Measurements from ENCODE around the gene TUBGCP6.

DNA sequence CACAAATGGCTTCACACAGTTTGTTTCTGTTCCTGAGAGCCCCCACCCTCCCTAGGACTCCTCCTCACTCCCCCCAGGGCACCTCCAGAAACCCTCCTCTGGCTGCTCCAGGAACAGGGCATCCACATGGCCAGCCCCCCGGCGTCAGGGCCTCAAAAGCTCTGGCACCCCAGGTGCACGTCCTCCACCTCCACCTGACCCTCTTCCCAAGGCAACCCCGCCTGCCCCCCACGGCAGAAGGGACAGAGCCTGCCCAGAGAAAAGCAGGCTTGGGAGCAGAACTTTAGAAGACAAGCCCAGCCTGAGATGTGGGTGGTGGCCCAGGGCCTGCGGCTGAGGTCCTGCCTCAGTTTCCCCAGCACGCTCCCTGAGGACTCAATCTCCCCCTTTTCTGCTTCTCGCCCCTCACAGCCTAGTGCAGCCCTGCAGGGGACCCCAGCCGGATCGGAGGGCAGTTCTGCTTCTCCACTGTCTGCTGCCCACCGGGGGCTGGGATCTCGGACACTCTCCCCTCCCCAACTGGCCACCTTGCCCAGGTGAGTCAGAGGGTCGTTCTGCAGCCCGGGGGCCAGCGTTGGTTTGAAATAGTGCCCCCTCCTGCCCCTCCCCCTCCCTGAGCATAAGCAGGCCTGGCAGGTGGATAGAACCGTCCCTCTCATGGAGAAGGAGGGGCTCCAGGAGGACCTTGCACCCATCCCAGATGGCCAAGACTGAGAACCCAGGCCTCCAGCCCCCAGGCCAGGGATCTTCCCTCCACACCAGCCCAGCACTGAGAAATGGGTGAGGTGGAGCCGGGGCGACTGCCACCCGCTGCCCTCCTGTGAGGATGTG lies 61.5 kb downstream of the TUBGCP6 start:
- TF ChIP-seq, protein P1, sequence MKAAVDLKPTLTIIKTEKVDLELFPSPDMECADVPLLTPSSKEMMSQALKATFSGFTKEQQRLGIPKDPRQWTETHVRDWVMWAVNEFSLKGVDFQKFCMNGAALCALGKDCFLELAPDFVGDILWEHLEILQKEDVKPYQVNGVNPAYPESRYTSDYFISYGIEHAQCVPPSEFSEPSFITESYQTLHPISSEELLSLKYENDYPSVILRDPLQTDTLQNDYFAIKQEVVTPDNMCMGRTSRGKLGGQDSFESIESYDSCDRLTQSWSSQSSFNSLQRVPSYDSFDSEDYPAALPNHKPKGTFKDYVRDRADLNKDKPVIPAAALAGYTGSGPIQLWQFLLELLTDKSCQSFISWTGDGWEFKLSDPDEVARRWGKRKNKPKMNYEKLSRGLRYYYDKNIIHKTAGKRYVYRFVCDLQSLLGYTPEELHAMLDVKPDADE (IDR thresholded peaks at IDR 0.05): no peak
- TF ChIP-seq, protein P2, sequence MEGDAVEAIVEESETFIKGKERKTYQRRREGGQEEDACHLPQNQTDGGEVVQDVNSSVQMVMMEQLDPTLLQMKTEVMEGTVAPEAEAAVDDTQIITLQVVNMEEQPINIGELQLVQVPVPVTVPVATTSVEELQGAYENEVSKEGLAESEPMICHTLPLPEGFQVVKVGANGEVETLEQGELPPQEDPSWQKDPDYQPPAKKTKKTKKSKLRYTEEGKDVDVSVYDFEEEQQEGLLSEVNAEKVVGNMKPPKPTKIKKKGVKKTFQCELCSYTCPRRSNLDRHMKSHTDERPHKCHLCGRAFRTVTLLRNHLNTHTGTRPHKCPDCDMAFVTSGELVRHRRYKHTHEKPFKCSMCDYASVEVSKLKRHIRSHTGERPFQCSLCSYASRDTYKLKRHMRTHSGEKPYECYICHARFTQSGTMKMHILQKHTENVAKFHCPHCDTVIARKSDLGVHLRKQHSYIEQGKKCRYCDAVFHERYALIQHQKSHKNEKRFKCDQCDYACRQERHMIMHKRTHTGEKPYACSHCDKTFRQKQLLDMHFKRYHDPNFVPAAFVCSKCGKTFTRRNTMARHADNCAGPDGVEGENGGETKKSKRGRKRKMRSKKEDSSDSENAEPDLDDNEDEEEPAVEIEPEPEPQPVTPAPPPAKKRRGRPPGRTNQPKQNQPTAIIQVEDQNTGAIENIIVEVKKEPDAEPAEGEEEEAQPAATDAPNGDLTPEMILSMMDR (conservative IDR thresholded peaks at IDR 0.05; ENCODE audit: low read depth in 2 of 2): no peak
- TF ChIP-seq POLR2AphosphoS5 (IDR thresholded peaks at IDR 0.05; ENCODE audit: low read depth): no peak
- TF ChIP-seq, protein P3, sequence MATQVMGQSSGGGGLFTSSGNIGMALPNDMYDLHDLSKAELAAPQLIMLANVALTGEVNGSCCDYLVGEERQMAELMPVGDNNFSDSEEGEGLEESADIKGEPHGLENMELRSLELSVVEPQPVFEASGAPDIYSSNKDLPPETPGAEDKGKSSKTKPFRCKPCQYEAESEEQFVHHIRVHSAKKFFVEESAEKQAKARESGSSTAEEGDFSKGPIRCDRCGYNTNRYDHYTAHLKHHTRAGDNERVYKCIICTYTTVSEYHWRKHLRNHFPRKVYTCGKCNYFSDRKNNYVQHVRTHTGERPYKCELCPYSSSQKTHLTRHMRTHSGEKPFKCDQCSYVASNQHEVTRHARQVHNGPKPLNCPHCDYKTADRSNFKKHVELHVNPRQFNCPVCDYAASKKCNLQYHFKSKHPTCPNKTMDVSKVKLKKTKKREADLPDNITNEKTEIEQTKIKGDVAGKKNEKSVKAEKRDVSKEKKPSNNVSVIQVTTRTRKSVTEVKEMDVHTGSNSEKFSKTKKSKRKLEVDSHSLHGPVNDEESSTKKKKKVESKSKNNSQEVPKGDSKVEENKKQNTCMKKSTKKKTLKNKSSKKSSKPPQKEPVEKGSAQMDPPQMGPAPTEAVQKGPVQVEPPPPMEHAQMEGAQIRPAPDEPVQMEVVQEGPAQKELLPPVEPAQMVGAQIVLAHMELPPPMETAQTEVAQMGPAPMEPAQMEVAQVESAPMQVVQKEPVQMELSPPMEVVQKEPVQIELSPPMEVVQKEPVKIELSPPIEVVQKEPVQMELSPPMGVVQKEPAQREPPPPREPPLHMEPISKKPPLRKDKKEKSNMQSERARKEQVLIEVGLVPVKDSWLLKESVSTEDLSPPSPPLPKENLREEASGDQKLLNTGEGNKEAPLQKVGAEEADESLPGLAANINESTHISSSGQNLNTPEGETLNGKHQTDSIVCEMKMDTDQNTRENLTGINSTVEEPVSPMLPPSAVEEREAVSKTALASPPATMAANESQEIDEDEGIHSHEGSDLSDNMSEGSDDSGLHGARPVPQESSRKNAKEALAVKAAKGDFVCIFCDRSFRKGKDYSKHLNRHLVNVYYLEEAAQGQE (IDR thresholded peaks at IDR 0.05; ENCODE audit: unreplicated experiment): no peak
- no peak for TF ChIP-seq CREB1 (CRISPR knock-in tag; IDR thresholded peaks at IDR 0.05; ENCODE audit: low read depth)
- TF ChIP-seq EZH2phosphoT487 (IDR thresholded peaks at IDR 0.05; ENCODE audit: unreplicated experiment): no peak
- TF ChIP-seq JUNB (IDR thresholded peaks at IDR 0.05; ENCODE audit: unreplicated experiment): no peak
- no peak for TF ChIP-seq EZH2 (IDR thresholded peaks at IDR 0.05; ENCODE audit: low read depth, unreplicated experiment)
- TF ChIP-seq, protein P4, sequence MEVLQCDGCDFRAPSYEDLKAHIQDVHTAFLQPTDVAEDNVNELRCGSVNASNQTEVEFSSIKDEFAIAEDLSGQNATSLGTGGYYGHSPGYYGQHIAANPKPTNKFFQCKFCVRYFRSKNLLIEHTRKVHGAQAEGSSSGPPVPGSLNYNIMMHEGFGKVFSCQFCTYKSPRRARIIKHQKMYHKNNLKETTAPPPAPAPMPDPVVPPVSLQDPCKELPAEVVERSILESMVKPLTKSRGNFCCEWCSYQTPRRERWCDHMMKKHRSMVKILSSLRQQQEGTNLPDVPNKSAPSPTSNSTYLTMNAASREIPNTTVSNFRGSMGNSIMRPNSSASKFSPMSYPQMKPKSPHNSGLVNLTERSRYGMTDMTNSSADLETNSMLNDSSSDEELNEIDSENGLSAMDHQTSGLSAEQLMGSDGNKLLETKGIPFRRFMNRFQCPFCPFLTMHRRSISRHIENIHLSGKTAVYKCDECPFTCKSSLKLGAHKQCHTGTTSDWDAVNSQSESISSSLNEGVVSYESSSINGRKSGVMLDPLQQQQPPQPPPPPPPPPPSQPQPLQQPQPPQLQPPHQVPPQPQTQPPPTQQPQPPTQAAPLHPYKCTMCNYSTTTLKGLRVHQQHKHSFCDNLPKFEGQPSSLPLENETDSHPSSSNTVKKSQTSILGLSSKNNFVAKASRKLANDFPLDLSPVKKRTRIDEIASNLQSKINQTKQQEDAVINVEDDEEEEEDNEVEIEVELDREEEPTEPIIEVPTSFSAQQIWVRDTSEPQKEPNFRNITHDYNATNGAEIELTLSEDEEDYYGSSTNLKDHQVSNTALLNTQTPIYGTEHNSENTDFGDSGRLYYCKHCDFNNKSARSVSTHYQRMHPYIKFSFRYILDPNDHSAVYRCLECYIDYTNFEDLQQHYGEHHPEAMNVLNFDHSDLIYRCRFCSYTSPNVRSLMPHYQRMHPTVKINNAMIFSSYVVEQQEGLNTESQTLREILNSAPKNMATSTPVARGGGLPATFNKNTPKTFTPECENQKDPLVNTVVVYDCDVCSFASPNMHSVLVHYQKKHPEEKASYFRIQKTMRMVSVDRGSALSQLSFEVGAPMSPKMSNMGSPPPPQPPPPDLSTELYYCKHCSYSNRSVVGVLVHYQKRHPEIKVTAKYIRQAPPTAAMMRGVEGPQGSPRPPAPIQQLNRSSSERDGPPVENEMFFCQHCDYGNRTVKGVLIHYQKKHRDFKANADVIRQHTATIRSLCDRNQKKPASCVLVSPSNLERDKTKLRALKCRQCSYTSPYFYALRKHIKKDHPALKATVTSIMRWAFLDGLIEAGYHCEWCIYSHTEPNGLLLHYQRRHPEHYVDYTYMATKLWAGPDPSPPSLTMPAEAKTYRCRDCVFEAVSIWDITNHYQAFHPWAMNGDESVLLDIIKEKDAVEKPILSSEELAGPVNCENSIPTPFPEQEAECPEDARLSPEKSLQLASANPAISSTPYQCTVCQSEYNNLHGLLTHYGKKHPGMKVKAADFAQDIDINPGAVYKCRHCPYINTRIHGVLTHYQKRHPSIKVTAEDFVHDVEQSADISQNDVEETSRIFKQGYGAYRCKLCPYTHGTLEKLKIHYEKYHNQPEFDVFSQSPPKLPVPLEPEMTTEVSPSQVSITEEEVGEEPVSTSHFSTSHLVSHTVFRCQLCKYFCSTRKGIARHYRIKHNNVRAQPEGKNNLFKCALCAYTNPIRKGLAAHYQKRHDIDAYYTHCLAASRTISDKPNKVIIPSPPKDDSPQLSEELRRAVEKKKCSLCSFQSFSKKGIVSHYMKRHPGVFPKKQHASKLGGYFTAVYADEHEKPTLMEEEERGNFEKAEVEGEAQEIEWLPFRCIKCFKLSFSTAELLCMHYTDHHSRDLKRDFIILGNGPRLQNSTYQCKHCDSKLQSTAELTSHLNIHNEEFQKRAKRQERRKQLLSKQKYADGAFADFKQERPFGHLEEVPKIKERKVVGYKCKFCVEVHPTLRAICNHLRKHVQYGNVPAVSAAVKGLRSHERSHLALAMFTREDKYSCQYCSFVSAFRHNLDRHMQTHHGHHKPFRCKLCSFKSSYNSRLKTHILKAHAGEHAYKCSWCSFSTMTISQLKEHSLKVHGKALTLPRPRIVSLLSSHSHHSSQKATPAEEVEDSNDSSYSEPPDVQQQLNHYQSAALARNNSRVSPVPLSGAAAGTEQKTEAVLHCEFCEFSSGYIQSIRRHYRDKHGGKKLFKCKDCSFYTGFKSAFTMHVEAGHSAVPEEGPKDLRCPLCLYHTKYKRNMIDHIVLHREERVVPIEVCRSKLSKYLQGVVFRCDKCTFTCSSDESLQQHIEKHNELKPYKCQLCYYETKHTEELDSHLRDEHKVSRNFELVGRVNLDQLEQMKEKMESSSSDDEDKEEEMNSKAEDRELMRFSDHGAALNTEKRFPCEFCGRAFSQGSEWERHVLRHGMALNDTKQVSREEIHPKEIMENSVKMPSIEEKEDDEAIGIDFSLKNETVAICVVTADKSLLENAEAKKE (CRISPR knock-in tag; IDR thresholded peaks at IDR 0.05): no peak
- no peak for TF ChIP-seq ZNF331 (CRISPR knock-in tag; IDR thresholded peaks at IDR 0.05; ENCODE audit: low read depth)
- TF ChIP-seq NANOG (IDR thresholded peaks at IDR 0.05; ENCODE audit: borderline replicate concordance): no peak
